OCI-LY3 (cell line): Measurements from ENCODE around the gene MTCP1.

Source experiments
- EZH2phosphoT487 ChIP-seq: fragments of 200-600 bp; shearing (Covaris generic); IDR thresholded peaks from 2 replicates; pipeline ENCODE4 v1.6.1; 2018; ENCODE audit warnings: antibody characterized with exemption, mixed run types, low read depth
- TF ChIP-seq, protein P1 (sequence below): fragments of 200-600, 300-600 bp; sonication (generic); IDR thresholded peaks from 2 replicates; pipeline ENCODE4 v1.5.1; 2014; ENCODE audit warnings: antibody characterized with exemption, low read length, low read depth

GRCh38 chrX:155026420-155026726 lies 44.6 kb downstream of the MTCP1 start:
- TF ChIP-seq, protein P1, sequence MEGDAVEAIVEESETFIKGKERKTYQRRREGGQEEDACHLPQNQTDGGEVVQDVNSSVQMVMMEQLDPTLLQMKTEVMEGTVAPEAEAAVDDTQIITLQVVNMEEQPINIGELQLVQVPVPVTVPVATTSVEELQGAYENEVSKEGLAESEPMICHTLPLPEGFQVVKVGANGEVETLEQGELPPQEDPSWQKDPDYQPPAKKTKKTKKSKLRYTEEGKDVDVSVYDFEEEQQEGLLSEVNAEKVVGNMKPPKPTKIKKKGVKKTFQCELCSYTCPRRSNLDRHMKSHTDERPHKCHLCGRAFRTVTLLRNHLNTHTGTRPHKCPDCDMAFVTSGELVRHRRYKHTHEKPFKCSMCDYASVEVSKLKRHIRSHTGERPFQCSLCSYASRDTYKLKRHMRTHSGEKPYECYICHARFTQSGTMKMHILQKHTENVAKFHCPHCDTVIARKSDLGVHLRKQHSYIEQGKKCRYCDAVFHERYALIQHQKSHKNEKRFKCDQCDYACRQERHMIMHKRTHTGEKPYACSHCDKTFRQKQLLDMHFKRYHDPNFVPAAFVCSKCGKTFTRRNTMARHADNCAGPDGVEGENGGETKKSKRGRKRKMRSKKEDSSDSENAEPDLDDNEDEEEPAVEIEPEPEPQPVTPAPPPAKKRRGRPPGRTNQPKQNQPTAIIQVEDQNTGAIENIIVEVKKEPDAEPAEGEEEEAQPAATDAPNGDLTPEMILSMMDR = no peak
- no peak for TF ChIP-seq EZH2phosphoT487
